C4-2B (cell line): Measurements from ENCODE around the gene ARHGEF25.
"Not testable (repeated sequence)": the region's sequence is repeated elsewhere in the genome, so short reads cannot be mapped to it uniquely, and the experiment has no call there.

ENCODE experiments used
- H3K27ac ChIP-seq: fragments of 450-650 bp; 2 replicates; pipeline ENCODE4 v1.5.1; 2017
- CTCF ChIP-seq: fragments of 450-650 bp; conservative IDR thresholded peaks from 2 replicates; pipeline ENCODE4 v1.5.1; 2017; ENCODE audit warnings: mild to moderate bottlenecking
- ZFX ChIP-seq: fragments of 450-650 bp; IDR thresholded peaks from 2 replicates; pipeline ENCODE4 v1.6.1; 2017

ARHGEF25 gene

GRCh38 chr12:57658890-57659289 lies 47.7 kb downstream of the ARHGEF25 start:
- TF ChIP-seq CTCF, result no peak
- no peak for TF ChIP-seq ZFX

GRCh38 chr12:57661376-57661775 lies 50.1 kb downstream of the ARHGEF25 start:
- no peak for TF ChIP-seq CTCF
- no peak for TF ChIP-seq ZFX

More at GRCh38 chr12:57658890-57659289, 47.7 kb downstream of the ARHGEF25 start:
- H3K27ac ChIP-seq, result no peak overlapping the region

GRCh38 chr12:57665066-57665820 lies 54.0 kb downstream of the ARHGEF25 start:
- H3K27ac ChIP-seq, result not testable (repeated sequence)

More at GRCh38 chr12:57661376-57661775, 50.1 kb downstream of the ARHGEF25 start:
- no peak overlapping the region for H3K27ac ChIP-seq
